Gastrocnemius medialis (tissue), 4 donors: ENCODE measurements around the gene TCERG1L.

Experiments
- POLR2A ChIP-seq, 2 donors: fragments of 450-650 bp; IDR thresholded peaks; one replicate each; pipeline ENCODE4 v1.6.1; 2017; ENCODE audit warnings: antibody characterized with exemption in 2 of 2, mild to moderate bottlenecking in 2 of 2, moderate library complexity in 2 of 2
- TF ChIP-seq, protein P1 (sequence below), 5 experiments: fragments of 450-650 bp in 3 of 5; fragments of 200-600 bp in 2 of 5; sonication (generic) in 2 of 5; IDR thresholded peaks in 4 of 5; conservative IDR thresholded peaks in 1 of 5; 1 replicate in 4 of 5; 2 replicates in 1 of 5; pipeline ENCODE4 v1.5.1; 2016 to 2019; ENCODE audit warnings: antibody characterized with exemption in 5 of 5, mild to moderate bottlenecking in 3 of 5, moderate library complexity in 3 of 5

GRCh38 chr10:131238669-131239280, 72.7 kb downstream of the TCERG1L start:
- no peak for TF ChIP-seq POLR2A (IDR thresholded peaks at IDR 0.05)
- TF ChIP-seq, protein P1, sequence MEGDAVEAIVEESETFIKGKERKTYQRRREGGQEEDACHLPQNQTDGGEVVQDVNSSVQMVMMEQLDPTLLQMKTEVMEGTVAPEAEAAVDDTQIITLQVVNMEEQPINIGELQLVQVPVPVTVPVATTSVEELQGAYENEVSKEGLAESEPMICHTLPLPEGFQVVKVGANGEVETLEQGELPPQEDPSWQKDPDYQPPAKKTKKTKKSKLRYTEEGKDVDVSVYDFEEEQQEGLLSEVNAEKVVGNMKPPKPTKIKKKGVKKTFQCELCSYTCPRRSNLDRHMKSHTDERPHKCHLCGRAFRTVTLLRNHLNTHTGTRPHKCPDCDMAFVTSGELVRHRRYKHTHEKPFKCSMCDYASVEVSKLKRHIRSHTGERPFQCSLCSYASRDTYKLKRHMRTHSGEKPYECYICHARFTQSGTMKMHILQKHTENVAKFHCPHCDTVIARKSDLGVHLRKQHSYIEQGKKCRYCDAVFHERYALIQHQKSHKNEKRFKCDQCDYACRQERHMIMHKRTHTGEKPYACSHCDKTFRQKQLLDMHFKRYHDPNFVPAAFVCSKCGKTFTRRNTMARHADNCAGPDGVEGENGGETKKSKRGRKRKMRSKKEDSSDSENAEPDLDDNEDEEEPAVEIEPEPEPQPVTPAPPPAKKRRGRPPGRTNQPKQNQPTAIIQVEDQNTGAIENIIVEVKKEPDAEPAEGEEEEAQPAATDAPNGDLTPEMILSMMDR (IDR thresholded peaks at IDR 0.05 in 4 of 5, conservative IDR thresholded peaks at IDR 0.05 in 1 of 5): no peak
